Upper lobe of left lung (tissue), 4 donors: Measurements from ENCODE around the gene CACNA1D.

Experiments used
- CTCF ChIP-seq, 6 experiments: fragments of 450-650 bp in 4 of 6; fragments of 200-600 bp in 2 of 6; sonication (generic) in 2 of 6; IDR thresholded peaks; one replicate each; pipeline ENCODE4 v1.5.1; 2016 to 2019; ENCODE audit warnings: antibody characterized with exemption in 6 of 6
- EP300 ChIP-seq, 4 donors: sonication (generic); formaldehyde crosslinking; IDR thresholded peaks; one replicate each; pipeline ENCODE4 v1.5.1; 2017; ENCODE audit warnings: antibody characterized with exemption in 4 of 4, control low read depth in 2 of 4
- POLR2A ChIP-seq, 4 donors: fragments of 450-650 bp; IDR thresholded peaks; one replicate each; pipeline ENCODE4 v1.5.1; 2016 to 2017; ENCODE audit warnings: antibody characterized with exemption in 4 of 4, mild to moderate bottlenecking in 2 of 4
- POLR2AphosphoS5 ChIP-seq, 2 donors: sonication (generic); formaldehyde crosslinking; IDR thresholded peaks; one replicate each; pipeline ENCODE4 v1.5.1; 2017; ENCODE audit warnings: antibody characterized with exemption in 2 of 2

- TF ChIP-seq CTCF (IDR thresholded peaks at IDR 0.05): no peak
- no peak for TF ChIP-seq POLR2AphosphoS5 (IDR thresholded peaks at IDR 0.05)
- TF ChIP-seq POLR2A (IDR thresholded peaks at IDR 0.05): no peak
- no peak for TF ChIP-seq EP300 (IDR thresholded peaks at IDR 0.05)
Observed at GRCh38 chr3:53774414-53774813, 280.0 kb downstream of the CACNA1D start.
